ENCODE measurements around the gene USP44. TPM values are rescaled to one million over a fixed set of nuclear protein-coding genes. Genes with fewer than 3 reads are reported as not detected.

Gene USP44
- total and polyA plus RNA-seq, 2 experiments from 2014 or later, result 235 to 248 TPM

DNA sequence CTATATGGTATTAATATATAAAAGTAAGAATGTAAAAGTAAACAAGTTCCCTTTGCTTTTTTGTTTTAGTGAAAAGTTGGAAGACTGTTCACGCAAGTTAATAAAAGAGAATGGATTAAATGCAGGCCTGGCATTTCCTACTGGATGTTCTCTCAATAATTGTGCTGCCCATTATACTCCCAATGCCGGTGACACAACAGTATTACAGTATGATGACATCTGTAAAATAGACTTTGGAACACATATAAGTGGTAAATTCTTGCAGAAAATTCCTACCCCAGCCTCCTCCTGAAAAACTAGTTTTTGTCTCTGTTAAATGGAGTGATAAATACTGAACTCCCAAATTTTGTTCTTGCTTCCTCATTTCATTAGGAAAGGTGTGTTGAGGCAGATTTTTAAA, 56.4 kb downstream of the USP44 start:
- H3K27me3 ChIP-seq (ENCODE audit: insufficient read depth), result no peaks in the 10 kb centered on the region
- Mint-ChIP-seq H3K27ac (no peak overlapping the region), H3K27me3 (ENCODE audit: insufficient read depth, low read depth, poor library complexity) (peaks cover 2% of the 10 kb centered on the region), H3K9me3 (no peaks in the 10 kb centered on the region), H3K36me3 (ENCODE audit: low read depth) (peaks cover 72% of the 10 kb centered on the region), H3K4me1 (no peaks in the 10 kb centered on the region), H3K4me3 (no peak overlapping the region)
- no peak overlapping the region for H3K27ac ChIP-seq (ENCODE audit: low read depth)
- TF ChIP-seq NANOG (IDR thresholded peaks at IDR 0.05; ENCODE audit: borderline replicate concordance), result no peak
- TF ChIP-seq ETS1 (IDR thresholded peaks at IDR 0.05), result no peak
- no peak for TF ChIP-seq EZH2phosphoT487 (IDR thresholded peaks at IDR 0.05; ENCODE audit: unreplicated experiment)
- TF ChIP-seq, protein P1, sequence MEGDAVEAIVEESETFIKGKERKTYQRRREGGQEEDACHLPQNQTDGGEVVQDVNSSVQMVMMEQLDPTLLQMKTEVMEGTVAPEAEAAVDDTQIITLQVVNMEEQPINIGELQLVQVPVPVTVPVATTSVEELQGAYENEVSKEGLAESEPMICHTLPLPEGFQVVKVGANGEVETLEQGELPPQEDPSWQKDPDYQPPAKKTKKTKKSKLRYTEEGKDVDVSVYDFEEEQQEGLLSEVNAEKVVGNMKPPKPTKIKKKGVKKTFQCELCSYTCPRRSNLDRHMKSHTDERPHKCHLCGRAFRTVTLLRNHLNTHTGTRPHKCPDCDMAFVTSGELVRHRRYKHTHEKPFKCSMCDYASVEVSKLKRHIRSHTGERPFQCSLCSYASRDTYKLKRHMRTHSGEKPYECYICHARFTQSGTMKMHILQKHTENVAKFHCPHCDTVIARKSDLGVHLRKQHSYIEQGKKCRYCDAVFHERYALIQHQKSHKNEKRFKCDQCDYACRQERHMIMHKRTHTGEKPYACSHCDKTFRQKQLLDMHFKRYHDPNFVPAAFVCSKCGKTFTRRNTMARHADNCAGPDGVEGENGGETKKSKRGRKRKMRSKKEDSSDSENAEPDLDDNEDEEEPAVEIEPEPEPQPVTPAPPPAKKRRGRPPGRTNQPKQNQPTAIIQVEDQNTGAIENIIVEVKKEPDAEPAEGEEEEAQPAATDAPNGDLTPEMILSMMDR (conservative IDR thresholded peaks at IDR 0.05; ENCODE audit: low read depth in 2 of 2), result no peak
- TF ChIP-seq REST (IDR thresholded peaks at IDR 0.05; ENCODE audit: unreplicated experiment), result no peak
- no peak for TF ChIP-seq JUNB (IDR thresholded peaks at IDR 0.05; ENCODE audit: unreplicated experiment)
- no peak for TF ChIP-seq POLR2AphosphoS5 (IDR thresholded peaks at IDR 0.05; ENCODE audit: low read depth)
- no peak for TF ChIP-seq STAT1 (IDR thresholded peaks at IDR 0.05; ENCODE audit: unreplicated experiment)
- no peak for TF ChIP-seq ZNF331 (CRISPR knock-in tag; IDR thresholded peaks at IDR 0.05; ENCODE audit: low read depth)
- no peak for TF ChIP-seq ZNF114 (CRISPR knock-in tag; IDR thresholded peaks at IDR 0.05)
- no peak for TF ChIP-seq EZH2 (IDR thresholded peaks at IDR 0.05; ENCODE audit: low read depth, unreplicated experiment)
- no peak for TF ChIP-seq ZNF462 (CRISPR knock-in tag; IDR thresholded peaks at IDR 0.05)
- TF ChIP-seq CREB1 (CRISPR knock-in tag; IDR thresholded peaks at IDR 0.05; ENCODE audit: low read depth), result no peak
- no peak overlapping the region for H3K4me2 ChIP-seq
- ATAC-seq (no peak), DNase-seq (ENCODE audit: low spot score) (no peak)
- H3F3A ChIP-seq (replicated peaks; ENCODE audit: low read depth), result no peaks in the 10 kb centered on the region
- H3K4me1 ChIP-seq (ENCODE audit: insufficient read depth), result no peaks in the 10 kb centered on the region
- H3K79me2 ChIP-seq (replicated peaks; ENCODE audit: insufficient read depth), result peaks cover 42% of the 10 kb centered on the region
- H2AFZ ChIP-seq, result no peak overlapping the region
- no peaks in the 10 kb centered on the region; the same call in 1 of the 2 replicates for H4K20me1 ChIP-seq (replicated peaks; ENCODE audit: insufficient read depth)
- H3K9me2 ChIP-seq (ENCODE audit: insufficient read depth), result no peaks in the 10 kb centered on the region
- H3K4me3 ChIP-seq, result no peak overlapping the region
- peaks cover 52% of the 10 kb centered on the region for H3K36me3 ChIP-seq (ENCODE audit: insufficient read depth)

Measured in GM23338 (cell line).